Measurements from ENCODE around the gene USP17L18. TPM values are rescaled to one million over a fixed set of nuclear protein-coding genes. Genes with fewer than 3 reads are reported as not detected.

USP17L18 gene
- total RNA-seq, 4 donors from 2014 or later = not detected

Other genes with a start within 250 kb of the USP17L18 start
- gene FAM90A26, start 78.2 kb upstream of the USP17L18 start, total RNA-seq = not detected
- gene USP17L10, start 38.0 kb upstream of the USP17L18 start, total RNA-seq = not detected
- not detected for gene USP17L11, start 33.2 kb upstream of the USP17L18 start, total RNA-seq
- not detected for gene USP17L12, start 28.5 kb upstream of the USP17L18 start, total RNA-seq
- not detected for gene USP17L13, start 23.7 kb upstream of the USP17L18 start, total RNA-seq
- not detected for gene USP17L15, start 14.2 kb upstream of the USP17L18 start, total RNA-seq
- not detected for gene USP17L17, start 4.8 kb upstream of the USP17L18 start, total RNA-seq
- gene USP17L19, start 4.7 kb downstream of the USP17L18 start, total RNA-seq = not detected
- not detected for gene USP17L20, start 9.5 kb downstream of the USP17L18 start, total RNA-seq
- not detected for gene USP17L21, start 14.2 kb downstream of the USP17L18 start, total RNA-seq
- gene USP17L22, start 19.0 kb downstream of the USP17L18 start, total RNA-seq = not detected
- gene USP17L24, start 76.5 kb downstream of the USP17L18 start, total RNA-seq = not detected
- gene USP17L25, start 81.3 kb downstream of the USP17L18 start, total RNA-seq = not detected
- not detected for gene USP17L26, start 86.0 kb downstream of the USP17L18 start, total RNA-seq
- not detected for gene USP17L5, start 90.8 kb downstream of the USP17L18 start, total RNA-seq
- gene USP17L27, start 95.5 kb downstream of the USP17L18 start, total RNA-seq = not detected
- not detected for gene USP17L28, start 100.3 kb downstream of the USP17L18 start, total RNA-seq
- not detected for gene USP17L29, start 105.0 kb downstream of the USP17L18 start, total RNA-seq
- gene USP17L30, start 114.5 kb downstream of the USP17L18 start, total RNA-seq = not detected
- not detected for gene DEFB131A, start 195.8 kb downstream of the USP17L18 start, total RNA-seq

All from Peyer's patch (tissue), 4 donors.